Astrocyte (in vitro differentiated cells and primary cell): Measurements from ENCODE around the gene UBE2J2. TPM values are rescaled to one million over a fixed set of nuclear protein-coding genes. Genes with fewer than 3 reads are reported as not detected.

Source experiments
- DNase-seq: peaks from one replicate; pipeline ENCODE4 v3.0.0-alpha.2; 2010; ENCODE audit warnings: low read depth
- FAIRE-seq: peaks from 2 replicates; lab custom pipeline; 2011; peaks lifted over from hg19 to GRCh38; lab: Jason Lieb, UNC
- H2AFZ ChIP-seq: 2 replicates; pipeline ENCODE4 v1.6.0; 2012; ENCODE audit warnings: low read depth, low read length, inconsistent platforms
- H3K27ac ChIP-seq: 2 replicates; pipeline ENCODE4 v1.5.1; 2011; ENCODE audit warnings: low read depth, low read length, inconsistent platforms
- H3K27me3 ChIP-seq: 2 replicates; pipeline ENCODE4 v1.6.0; 2011; ENCODE audit warnings: low read length, inconsistent platforms; ENCODE audit not compliant: insufficient read depth
- H3K36me3 ChIP-seq: 2 replicates; pipeline ENCODE4 v1.5.1; 2011; ENCODE audit warnings: low read length, inconsistent platforms; ENCODE audit not compliant: insufficient read depth
- H3K4me1 ChIP-seq: 2 replicates; pipeline ENCODE4 v1.5.1; 2011; ENCODE audit warnings: low read length, inconsistent platforms; ENCODE audit not compliant: insufficient read depth
- H3K4me2 ChIP-seq: 2 replicates; pipeline ENCODE4 v1.6.0; 2012; ENCODE audit warnings: low read length, inconsistent platforms
- H3K4me3 ChIP-seq: 2 replicates; pipeline ENCODE4 v1.5.1; 2011; ENCODE audit warnings: low read depth, mild to moderate bottlenecking, low read length, inconsistent platforms; ENCODE audit not compliant: insufficient read depth
- H3K79me2 ChIP-seq: 2 replicates; pipeline ENCODE4 v1.6.0; 2012; ENCODE audit warnings: mild to moderate bottlenecking, low read length, inconsistent platforms; ENCODE audit not compliant: insufficient read depth
- H3K9ac ChIP-seq: 2 replicates; pipeline ENCODE4 v1.6.0; 2012; ENCODE audit warnings: mild to moderate bottlenecking, low read length, inconsistent platforms
- H3K9me3 ChIP-seq: 2 replicates; pipeline ENCODE4 v1.5.1; 2012; ENCODE audit warnings: low read depth, mild to moderate bottlenecking, low read length, inconsistent platforms; ENCODE audit not compliant: insufficient read depth
- H4K20me1 ChIP-seq: 2 replicates; pipeline ENCODE4 v1.6.0; 2012; ENCODE audit warnings: low read length, inconsistent platforms; ENCODE audit not compliant: insufficient read depth
- H3K27ac Mint-ChIP-seq: one replicate; pipeline ENCODE4 v1.8.0; 2021; ENCODE audit warnings: mild to moderate bottlenecking, mixed read lengths; ENCODE audit not compliant: unreplicated experiment
- H3K27me3 Mint-ChIP-seq: one replicate; pipeline ENCODE4 v1.8.0; 2021; ENCODE audit warnings: low read depth, mixed read lengths; ENCODE audit not compliant: unreplicated experiment
- H3K36me3 Mint-ChIP-seq: one replicate; pipeline ENCODE4 v1.8.0; 2021; ENCODE audit warnings: low read depth, mixed read lengths; ENCODE audit not compliant: unreplicated experiment
- H3K4me1 Mint-ChIP-seq: one replicate; pipeline ENCODE4 v1.8.0; 2021; ENCODE audit warnings: low read depth, mixed read lengths; ENCODE audit not compliant: unreplicated experiment
- H3K4me3 Mint-ChIP-seq: one replicate; pipeline ENCODE4 v1.8.0; 2021; ENCODE audit warnings: mild to moderate bottlenecking, moderate library complexity, mixed read lengths; ENCODE audit not compliant: unreplicated experiment
- H3K9me3 Mint-ChIP-seq: one replicate; pipeline ENCODE4 v1.8.0; 2021; ENCODE audit warnings: mild to moderate bottlenecking, mixed read lengths; ENCODE audit not compliant: unreplicated experiment
- CTCF ChIP-seq: IDR thresholded peaks from 2 replicates; pipeline ENCODE4 v1.5.1; 2011; ENCODE audit warnings: low read depth, mild to moderate bottlenecking, inconsistent platforms, low read length, moderate library complexity; ENCODE audit not compliant: insufficient read depth
- EZH2 ChIP-seq: IDR thresholded peaks from 2 replicates; pipeline ENCODE4 v1.6.1; 2012; ENCODE audit warnings: mild to moderate bottlenecking, low read length, inconsistent platforms; ENCODE audit not compliant: insufficient read depth
- total RNA-seq: library from RNA; stranded (reverse); gene quantifications from 2 replicates; pipeline ENCODE4 v1.2.1, GENCODE V29; 2021

UBE2J2 gene
- total RNA-seq, 1 donor from 2014 or later = 67.4 TPM

- H3K36me3 ChIP-seq = no peaks in the 10 kb centered on the region
- DNase-seq = no peak
- H3K4me1 Mint-ChIP-seq = peaks cover 6% of the 10 kb centered on the region
- H3K9me3 Mint-ChIP-seq = peaks cover 2% of the 10 kb centered on the region
- H3K27ac ChIP-seq = no peak overlapping the region
- H2AFZ ChIP-seq = no peak overlapping the region
- H3K27me3 Mint-ChIP-seq = no peaks in the 10 kb centered on the region
- no peak overlapping the region for H3K4me2 ChIP-seq
- H4K20me1 ChIP-seq = peaks cover 17% of the 10 kb centered on the region
- H3K9me3 ChIP-seq = peaks cover 9% of the 10 kb centered on the region
- no peak overlapping the region for H3K27ac Mint-ChIP-seq
- H3K4me1 ChIP-seq = no peaks in the 10 kb centered on the region
- H3K4me3 Mint-ChIP-seq = no peak overlapping the region
- peaks cover 26% of the 10 kb centered on the region for H3K79me2 ChIP-seq
- H3K9ac ChIP-seq = no peak overlapping the region
- FAIRE-seq = no peak
- TF ChIP-seq EZH2 (no peak), CTCF (no peak)
- H3K36me3 Mint-ChIP-seq = no peaks in the 10 kb centered on the region
- no peak overlapping the region for H3K4me3 ChIP-seq
- no peaks in the 10 kb centered on the region for H3K27me3 ChIP-seq
Measured at GRCh38 chr1:1236945-1237873, 36.4 kb downstream of the UBE2J2 start.

GRCh38 chr1:1236176-1236763 lies 37.4 kb downstream of the UBE2J2 start:
- Histone ChIP-seq H3K79me2 (peaks cover 31% of the 10 kb centered on the region), H3K36me3 (no peaks in the 10 kb centered on the region), H3K9me3 (peaks cover 9% of the 10 kb centered on the region), H2AFZ (no peak overlapping the region), H4K20me1 (peaks cover 17% of the 10 kb centered on the region), H3K4me2 (no peak overlapping the region), H3K9ac (no peak overlapping the region), H3K27ac (no peak overlapping the region), H3K27me3 (no peaks in the 10 kb centered on the region), H3K4me3 (no peak overlapping the region), H3K4me1 (no peaks in the 10 kb centered on the region)
- no peak overlapping the region for H3K27ac Mint-ChIP-seq
- peaks cover 1% of the 10 kb centered on the region for H3K36me3 Mint-ChIP-seq
- H3K9me3 Mint-ChIP-seq = peaks cover 2% of the 10 kb centered on the region
- TF ChIP-seq EZH2 (no peak), CTCF (no peak)
- DNase-seq (no peak), FAIRE-seq (no peak)
- H3K4me3 Mint-ChIP-seq = no peak overlapping the region
- H3K27me3 Mint-ChIP-seq = no peaks in the 10 kb centered on the region
- peaks cover 6% of the 10 kb centered on the region for H3K4me1 Mint-ChIP-seq
